Fibroblast of mammary gland (primary cell): Measurements from ENCODE around the gene FHIT.
A peak's percentile ranks its signal among the peaks of the same experiment; 100 is the strongest.

Experiments
- DNase-seq: peaks from one replicate; pipeline ENCODE4 v3.0.0-alpha.2; 2010; ENCODE audit warnings: low read depth
- H3K4me3 ChIP-seq: 2 replicates; pipeline ENCODE4 v1.5.1; 2011; ENCODE audit warnings: low read depth, mild to moderate bottlenecking, low read length, moderate library complexity; ENCODE audit not compliant: control insufficient read depth
- TF ChIP-seq, protein P1 (sequence below): conservative IDR thresholded peaks from 2 replicates; pipeline ENCODE4 v1.5.1; 2011; ENCODE audit warnings: low read depth, low read length, inconsistent platforms; ENCODE audit not compliant: control insufficient read depth, insufficient read depth

FHIT gene

DNA sequence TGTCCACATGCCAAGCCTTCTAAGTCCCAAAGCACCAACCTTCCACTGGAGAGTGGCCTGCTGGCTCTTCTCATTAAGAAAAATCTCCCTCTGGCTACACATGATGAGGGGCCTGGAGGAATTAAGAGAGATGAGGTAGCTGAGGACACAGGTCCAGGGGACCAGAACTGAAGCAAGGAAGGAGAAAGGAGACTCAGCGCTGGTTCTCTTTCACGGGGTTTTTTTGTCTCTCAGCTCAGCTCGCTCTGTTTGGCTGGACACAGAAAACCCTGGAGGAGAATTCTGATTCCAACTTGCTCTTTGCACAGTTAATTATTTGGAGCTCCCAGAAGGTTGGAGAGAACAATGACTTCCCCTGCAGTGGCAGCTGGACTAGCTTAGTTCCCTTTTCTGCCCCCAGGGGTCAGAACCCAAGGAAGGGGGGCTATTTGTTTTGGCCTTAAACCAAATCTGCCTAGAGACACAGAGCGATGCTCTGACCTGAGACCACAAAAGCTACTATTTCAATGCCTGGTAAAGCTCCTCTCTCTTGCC, 507.6 kb downstream of the FHIT start:
- H3K4me3 ChIP-seq, result no peak overlapping the region
- DNase-seq, result no peak
- TF ChIP-seq, protein P1, sequence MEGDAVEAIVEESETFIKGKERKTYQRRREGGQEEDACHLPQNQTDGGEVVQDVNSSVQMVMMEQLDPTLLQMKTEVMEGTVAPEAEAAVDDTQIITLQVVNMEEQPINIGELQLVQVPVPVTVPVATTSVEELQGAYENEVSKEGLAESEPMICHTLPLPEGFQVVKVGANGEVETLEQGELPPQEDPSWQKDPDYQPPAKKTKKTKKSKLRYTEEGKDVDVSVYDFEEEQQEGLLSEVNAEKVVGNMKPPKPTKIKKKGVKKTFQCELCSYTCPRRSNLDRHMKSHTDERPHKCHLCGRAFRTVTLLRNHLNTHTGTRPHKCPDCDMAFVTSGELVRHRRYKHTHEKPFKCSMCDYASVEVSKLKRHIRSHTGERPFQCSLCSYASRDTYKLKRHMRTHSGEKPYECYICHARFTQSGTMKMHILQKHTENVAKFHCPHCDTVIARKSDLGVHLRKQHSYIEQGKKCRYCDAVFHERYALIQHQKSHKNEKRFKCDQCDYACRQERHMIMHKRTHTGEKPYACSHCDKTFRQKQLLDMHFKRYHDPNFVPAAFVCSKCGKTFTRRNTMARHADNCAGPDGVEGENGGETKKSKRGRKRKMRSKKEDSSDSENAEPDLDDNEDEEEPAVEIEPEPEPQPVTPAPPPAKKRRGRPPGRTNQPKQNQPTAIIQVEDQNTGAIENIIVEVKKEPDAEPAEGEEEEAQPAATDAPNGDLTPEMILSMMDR, result no peak

DNA sequence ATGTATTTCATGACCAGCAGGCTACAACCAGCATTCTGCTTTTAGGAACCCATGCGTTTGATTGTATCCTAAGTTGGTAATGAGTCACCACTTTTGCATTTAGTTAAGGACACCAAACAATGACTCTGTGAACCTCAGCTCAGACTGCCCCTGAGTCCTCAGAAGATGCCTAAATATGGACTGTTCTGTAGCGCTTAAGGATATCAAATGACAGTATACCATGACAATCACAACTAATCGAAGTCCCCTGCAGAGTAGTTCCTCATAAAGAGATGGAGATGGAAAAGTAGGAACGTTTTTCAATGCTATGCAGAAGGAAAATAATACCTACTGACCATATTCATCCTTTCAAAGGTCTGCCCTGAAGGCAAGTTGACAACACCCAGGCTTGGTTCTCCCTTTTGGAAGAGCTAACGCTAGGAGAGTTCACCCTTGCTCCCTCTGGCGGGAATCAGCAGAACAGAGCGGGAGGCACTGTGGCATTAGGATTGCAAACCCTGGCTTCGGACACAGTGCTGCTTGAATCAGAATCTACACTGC, 508.6 kb downstream of the FHIT start:
- peak; percentile 45 for DNase-seq
- TF ChIP-seq, protein P1, result no peak
- H3K4me3 ChIP-seq, result no peak overlapping the region

DNA sequence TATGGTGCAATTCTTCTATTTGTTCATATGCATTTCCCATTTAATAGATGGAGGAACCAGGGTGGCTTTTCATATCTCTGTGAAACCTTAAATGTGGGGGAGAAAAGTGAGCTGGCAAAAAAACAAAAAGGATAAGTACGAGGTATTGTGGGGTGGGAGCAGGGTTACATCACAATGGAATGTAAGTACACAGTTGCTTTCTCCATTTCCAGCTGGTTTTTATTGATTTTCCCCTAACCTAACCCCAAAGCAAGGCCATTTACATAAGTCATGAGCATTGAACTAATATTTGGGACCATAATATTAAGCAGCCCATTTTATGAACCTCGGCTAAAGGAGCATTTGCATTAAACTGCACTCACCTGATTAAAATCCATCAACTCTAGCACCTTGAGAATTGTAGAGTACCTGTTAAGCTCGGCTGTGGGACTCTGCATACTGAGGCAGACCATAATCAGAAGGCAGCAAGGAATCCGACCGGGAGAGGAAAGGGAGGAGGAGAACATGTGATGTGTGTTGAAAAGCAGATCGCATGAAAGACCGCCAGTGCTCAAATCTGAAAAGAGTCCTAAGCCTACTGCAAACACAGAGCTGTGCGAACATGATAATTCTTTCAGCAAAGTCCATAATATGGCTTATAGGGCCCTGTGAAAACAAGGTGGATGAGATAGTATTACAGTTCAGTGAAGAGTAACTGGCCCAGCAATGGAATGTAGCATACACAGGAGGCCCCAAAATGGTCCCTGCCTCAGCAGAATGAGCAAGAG, 513.4 kb downstream of the FHIT start:
- TF ChIP-seq, protein P1, result no peak
- no peak for DNase-seq
- H3K4me3 ChIP-seq, result no peak overlapping the region

DNA sequence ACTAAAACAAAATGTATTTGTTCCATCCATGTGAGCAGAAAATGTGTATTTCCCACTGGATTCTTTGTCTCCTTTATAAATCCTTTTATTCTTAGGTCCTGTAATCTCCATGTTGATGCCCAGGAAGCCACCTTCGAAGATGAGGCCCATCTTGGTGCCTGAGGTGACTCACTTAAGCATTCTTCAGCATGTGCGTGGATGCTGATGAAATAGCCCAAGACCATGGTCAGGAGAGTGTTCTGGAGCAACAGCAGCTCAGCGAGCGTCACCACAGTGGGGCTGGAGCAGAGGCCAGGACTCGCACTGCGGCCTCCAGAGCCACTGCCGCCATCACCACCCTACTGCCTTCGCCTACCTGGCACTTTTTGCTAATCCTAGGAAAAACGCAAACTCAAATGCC, 520.9 kb downstream of the FHIT start:
- no peak for DNase-seq
- TF ChIP-seq, protein P1, result no peak
- no peak overlapping the region for H3K4me3 ChIP-seq

DNA sequence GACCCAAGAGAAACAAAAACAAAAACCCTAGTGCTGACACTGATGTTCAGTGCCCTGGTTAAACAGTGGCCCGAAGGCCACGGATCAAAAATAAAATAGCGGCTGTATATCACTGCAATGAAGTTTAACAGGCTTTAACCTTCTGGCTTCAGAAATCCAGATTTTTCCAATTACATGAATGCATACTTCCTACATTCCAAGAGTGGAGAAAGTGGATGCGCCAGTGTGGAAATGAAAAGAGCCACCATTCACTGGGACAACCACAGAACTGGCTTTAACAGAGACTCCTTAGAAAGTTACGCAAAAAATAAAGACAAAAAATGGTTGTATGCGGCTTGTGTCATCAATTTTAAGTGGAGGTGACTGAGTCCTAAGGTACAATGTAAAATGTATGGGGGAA, 522.2 kb downstream of the FHIT start:
- TF ChIP-seq, protein P1, result no peak
- DNase-seq, result no peak
- no peak overlapping the region for H3K4me3 ChIP-seq

DNA sequence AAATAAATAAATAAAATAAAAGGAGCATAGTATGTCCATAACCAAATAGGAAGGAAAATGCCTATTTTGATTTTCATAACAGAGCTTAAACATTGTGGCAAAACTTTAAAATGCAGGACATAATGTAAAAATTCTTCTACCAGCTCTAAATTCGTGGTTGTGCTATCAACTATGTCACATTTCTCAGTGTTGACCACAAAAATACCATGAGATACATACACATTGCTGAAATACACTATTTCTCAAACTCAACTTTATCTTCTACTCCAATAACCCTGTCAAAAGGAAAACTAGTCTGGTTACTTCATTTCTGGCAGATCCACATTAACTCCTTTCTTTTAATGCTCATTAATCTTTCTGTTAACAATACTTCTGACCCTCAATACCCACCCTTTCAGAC, 523.2 kb downstream of the FHIT start:
- TF ChIP-seq, protein P1, result no peak
- no peak for DNase-seq
- H3K4me3 ChIP-seq, result no peak overlapping the region

DNA sequence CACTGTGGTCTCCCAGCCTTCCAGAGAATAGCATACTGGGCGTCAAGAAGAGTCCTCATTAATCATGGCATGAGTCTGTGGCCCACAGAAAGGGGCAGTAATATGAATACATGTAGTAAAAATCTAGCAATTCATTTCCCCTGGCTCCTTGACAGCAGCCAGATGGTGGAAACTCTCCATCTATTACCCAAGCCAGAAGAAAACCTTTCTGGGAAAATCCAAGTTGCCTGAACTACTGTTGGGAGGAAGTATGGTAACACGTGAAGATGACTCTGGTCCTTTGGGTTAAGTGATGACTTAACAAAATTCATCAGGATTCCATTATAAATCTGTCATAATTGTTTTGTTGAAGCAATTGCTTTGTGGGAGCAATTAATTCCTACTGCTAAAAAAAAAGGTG, 530.5 kb downstream of the FHIT start:
- TF ChIP-seq, protein P1, result no peak
- peak; percentile 75 for DNase-seq
- no peak overlapping the region for H3K4me3 ChIP-seq
